Measurements from ENCODE around the gene NPM3. TPM values are rescaled to one million over a fixed set of nuclear protein-coding genes. Genes with fewer than 3 reads are reported as not detected.

NPM3 gene
- polyA plus RNA-seq, 1 experiment: 31.5 TPM

DNA sequence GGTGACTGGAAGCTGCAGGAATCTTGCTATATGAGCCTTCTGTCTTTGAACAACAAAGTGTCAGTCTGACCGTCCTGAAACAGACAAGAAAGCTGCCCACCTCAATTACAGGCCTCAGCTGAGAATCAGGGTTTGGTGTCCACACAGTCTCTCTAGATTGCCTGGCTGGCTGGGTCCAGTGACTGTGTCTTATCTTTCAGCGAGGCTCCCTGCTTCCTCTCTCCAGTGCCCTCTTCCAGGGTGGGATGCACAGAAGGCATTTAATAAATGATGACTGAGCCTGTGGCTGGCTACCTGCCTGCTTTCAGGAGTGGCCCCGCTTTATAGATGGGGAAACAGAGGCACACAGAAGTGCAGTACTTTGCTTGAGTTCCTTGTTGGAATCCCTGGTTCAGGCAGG lies 34.8 kb downstream of the NPM3 start:
- CTCF ChIA-PET: no interaction called here
- Histone ChIP-seq H3K9me3 (ENCODE audit: control insufficient read depth, insufficient read depth, low read length) (no peaks in the 10 kb centered on the region), H3K27ac (ENCODE audit: low read depth, low read length) (no peak overlapping the region), H3K27me3 (ENCODE audit: control insufficient read depth, insufficient read depth, low read length) (peaks cover 4% of the 10 kb centered on the region), H3K4me3 (ENCODE audit: low read depth, low read length) (no peak overlapping the region)
- POLR2A ChIA-PET: no interaction called here
- no peak for DNase-seq (ENCODE audit: low read depth, low spot score)
- TF ChIP-seq CTCF (IDR thresholded peaks at IDR 0.05; ENCODE audit: low read depth, low read length): no peak

DNA sequence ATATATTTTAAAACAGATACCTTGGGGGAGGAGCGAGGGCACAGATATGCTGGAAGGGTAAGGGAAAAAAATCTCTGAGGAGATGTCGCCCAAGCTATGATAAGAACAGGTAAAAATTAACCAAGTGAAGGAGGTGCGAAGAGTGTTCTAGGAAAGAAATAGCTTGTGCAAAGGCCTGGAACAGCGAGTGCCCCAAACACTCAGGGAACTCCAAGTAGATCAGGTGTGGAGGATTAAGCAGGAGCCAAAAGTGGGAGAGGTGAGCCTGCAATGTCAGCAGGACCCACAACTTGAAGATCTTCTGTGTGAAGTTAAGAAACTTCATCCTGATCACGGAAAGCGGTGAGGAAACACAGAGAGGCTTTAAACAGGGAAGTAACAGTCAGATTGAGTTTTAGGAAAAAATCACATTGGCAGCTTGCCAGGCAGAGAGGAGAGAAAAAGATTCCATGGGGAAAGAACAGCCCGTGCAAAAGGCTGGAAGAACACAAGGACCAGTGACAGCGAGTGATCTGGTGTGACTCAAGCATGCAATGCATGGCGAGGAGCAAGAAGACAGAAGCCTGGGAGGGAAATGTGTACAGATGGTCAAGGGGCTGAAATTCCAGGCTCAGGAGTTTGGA lies 38.1 kb downstream of the NPM3 start:
- Histone ChIP-seq H3K27ac (ENCODE audit: low read depth, low read length) (no peak overlapping the region), H3K9me3 (ENCODE audit: control insufficient read depth, insufficient read depth, low read length) (no peaks in the 10 kb centered on the region), H3K4me3 (ENCODE audit: low read depth, low read length) (no peak overlapping the region), H3K27me3 (ENCODE audit: control insufficient read depth, insufficient read depth, low read length) (peaks cover 19% of the 10 kb centered on the region)
- POLR2A ChIA-PET: no interaction called here
- TF ChIP-seq CTCF (IDR thresholded peaks at IDR 0.05; ENCODE audit: low read depth, low read length): no peak
- CTCF ChIA-PET: interaction anchor here (1.0 kb wide), 1 partner anchor 36 kb away, joined by 5 read pairs; no protein-coding TSS in a partner anchor
- DNase-seq (ENCODE audit: low read depth, low spot score): no peak

DNA sequence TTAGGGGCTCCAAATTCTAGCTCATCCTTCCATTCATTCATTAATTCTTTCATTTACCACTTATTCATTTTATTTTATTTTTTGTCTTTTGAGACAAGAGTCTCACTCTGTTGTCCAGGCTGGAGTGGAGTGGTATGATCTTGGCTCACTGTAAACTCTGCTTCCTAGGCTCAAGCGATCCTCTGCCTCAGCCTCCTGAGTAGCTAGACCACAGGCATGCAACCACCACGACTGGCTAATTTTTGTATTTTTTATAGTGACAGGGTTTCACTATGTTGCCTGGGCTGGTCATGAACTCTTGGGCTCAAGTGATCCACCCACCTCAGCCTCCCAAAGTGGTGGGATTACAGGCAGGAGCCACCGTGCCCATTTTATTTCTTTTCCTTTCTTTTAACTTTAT lies 39.0 kb downstream of the NPM3 start:
- Histone ChIP-seq H3K27ac (ENCODE audit: low read depth, low read length) (no peak overlapping the region), H3K9me3 (ENCODE audit: control insufficient read depth, insufficient read depth, low read length) (no peaks in the 10 kb centered on the region), H3K27me3 (ENCODE audit: control insufficient read depth, insufficient read depth, low read length) (peaks cover 17% of the 10 kb centered on the region), H3K4me3 (ENCODE audit: low read depth, low read length) (no peak overlapping the region)
- ChIA-PET POLR2A (no interaction called here), CTCF (interaction anchor here (1.0 to 1.1 kb wide), 2 partner anchors 33 to 37 kb away, joined by 3 to 5 read pairs; no protein-coding TSS in a partner anchor)
- no peak for DNase-seq (ENCODE audit: low read depth, low spot score)
- no peak for TF ChIP-seq CTCF (IDR thresholded peaks at IDR 0.05; ENCODE audit: low read depth, low read length)

DNA sequence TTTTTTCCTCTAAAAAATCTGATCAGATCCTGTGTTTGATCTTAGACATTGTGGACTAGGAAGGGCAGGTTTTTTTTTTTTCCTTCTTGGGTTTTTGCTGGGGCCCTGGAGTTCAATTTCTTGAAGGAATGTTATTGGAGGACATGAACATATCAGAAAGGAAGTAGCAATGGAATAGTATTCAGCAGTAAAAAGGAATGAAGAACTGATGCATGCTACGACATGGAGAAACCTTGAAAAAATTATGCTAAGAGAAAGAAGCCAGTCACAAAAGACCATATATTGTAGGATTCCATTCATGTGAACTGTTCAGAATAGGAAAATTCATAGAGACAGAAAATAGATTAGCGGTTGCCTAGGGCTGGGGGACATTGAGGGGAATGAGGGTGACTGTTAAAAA lies 41.3 kb downstream of the NPM3 start:
- ChIA-PET CTCF (no interaction called here), POLR2A (interaction anchor here (0.6 kb wide), 1 partner anchor 25 kb away, joined by 3 read pairs; no protein-coding TSS in a partner anchor)
- peaks cover 22% of the 10 kb centered on the region for H3K27me3 ChIP-seq (ENCODE audit: control insufficient read depth, insufficient read depth, low read length)
- no peak overlapping the region for H3K4me3 ChIP-seq (ENCODE audit: low read depth, low read length)
- no peak overlapping the region for H3K27ac ChIP-seq (ENCODE audit: low read depth, low read length)
- no peak for TF ChIP-seq CTCF (IDR thresholded peaks at IDR 0.05; ENCODE audit: low read depth, low read length)
- H3K9me3 ChIP-seq (ENCODE audit: control insufficient read depth, insufficient read depth, low read length): no peaks in the 10 kb centered on the region
- no peak for DNase-seq (ENCODE audit: low read depth, low spot score)

GRCh38 chr10:101736666-101737065 lies 46.6 kb downstream of the NPM3 start:
- CTCF ChIA-PET: interaction anchor here (0.7 to 1.8 kb wide), 2 partner anchors 20 to 45 kb away, joined by 3 to 4 read pairs; no protein-coding TSS in a partner anchor
- no peak for DNase-seq (ENCODE audit: low read depth, low spot score)
- POLR2A ChIA-PET: no interaction called here
- Histone ChIP-seq H3K27ac (ENCODE audit: low read depth, low read length) (no peak overlapping the region), H3K9me3 (ENCODE audit: control insufficient read depth, insufficient read depth, low read length) (no peaks in the 10 kb centered on the region), H3K27me3 (ENCODE audit: control insufficient read depth, insufficient read depth, low read length) (peaks cover 48% of the 10 kb centered on the region), H3K4me3 (ENCODE audit: low read depth, low read length) (no peak overlapping the region)
- no peak for TF ChIP-seq CTCF (IDR thresholded peaks at IDR 0.05; ENCODE audit: low read depth, low read length)
